ENCODE results near the gene LCLAT1.

LCLAT1 gene

GRCh38 chr2:30463535-30463934, 16.5 kb downstream of the LCLAT1 start:
- TF ChIP-seq CTCF (IDR thresholded peaks at IDR 0.05; ENCODE audit: insufficient read depth, low read length, poor library complexity, severe bottlenecking) (no peak), EZH2phosphoT487 (conservative IDR thresholded peaks at IDR 0.05; ENCODE audit: low read length) (no peak)
- H3K9me2 ChIP-seq (replicated peaks; ENCODE audit: insufficient read depth, low read length): no peaks in the 10 kb centered on the region
- H3K36me3 ChIP-seq (ENCODE audit: low read length): no peaks in the 10 kb centered on the region
- H4K20me1 ChIP-seq (ENCODE audit: low read depth, low read length): peaks cover 9% of the 10 kb centered on the region
- H3K79me2 ChIP-seq (ENCODE audit: insufficient read depth, low read length): peaks cover 10% of the 10 kb centered on the region; the same call in 1 of the 2 replicates
- H3K9me3 ChIP-seq (ENCODE audit: insufficient read depth, low read length): no peaks in the 10 kb centered on the region
- no peak overlapping the region for H3K4me2 ChIP-seq (ENCODE audit: low read depth, low read length, poor library complexity, severe bottlenecking)
- no peak overlapping the region for H2AFZ ChIP-seq (ENCODE audit: low read depth, low read length, severe bottlenecking)
- H3K9ac ChIP-seq (ENCODE audit: low read length): no peak overlapping the region
- H3K4me3 ChIP-seq (ENCODE audit: insufficient read depth, low read length, poor library complexity, severe bottlenecking): no peak overlapping the region
- no peaks in the 10 kb centered on the region for H3K27me3 ChIP-seq (ENCODE audit: low read length)
- no peaks in the 10 kb centered on the region for H3F3A ChIP-seq (ENCODE audit: insufficient read depth)
- H3K27ac ChIP-seq (ENCODE audit: low read depth, low read length): no peak overlapping the region

- Histone ChIP-seq H3K27me3 (ENCODE audit: low read length) (no peaks in the 10 kb centered on the region), H3K9me3 (ENCODE audit: insufficient read depth, low read length) (no peaks in the 10 kb centered on the region), H3K9me2 (replicated peaks; ENCODE audit: insufficient read depth, low read length) (no peaks in the 10 kb centered on the region), H3K4me3 (ENCODE audit: insufficient read depth, low read length, poor library complexity, severe bottlenecking) (no peak overlapping the region), H2AFZ (ENCODE audit: low read depth, low read length, severe bottlenecking) (no peak overlapping the region), H3F3A (ENCODE audit: insufficient read depth) (no peaks in the 10 kb centered on the region), H3K27ac (ENCODE audit: low read depth, low read length) (no peak overlapping the region), H3K4me2 (ENCODE audit: low read depth, low read length, poor library complexity, severe bottlenecking) (no peak overlapping the region), H3K36me3 (ENCODE audit: low read length) (no peaks in the 10 kb centered on the region), H3K79me2 (ENCODE audit: insufficient read depth, low read length) (0 out of 2 replicates have a peak, but pooled peaks cover 6% of the 10 kb centered on the region), H4K20me1 (ENCODE audit: low read depth, low read length) (peaks cover 7% of the 10 kb centered on the region; the same call in 1 of the 2 replicates), H3K9ac (ENCODE audit: low read length) (no peak overlapping the region)
- no peak for TF ChIP-seq EZH2phosphoT487 (conservative IDR thresholded peaks at IDR 0.05; ENCODE audit: low read length)
- TF ChIP-seq CTCF (IDR thresholded peaks at IDR 0.05; ENCODE audit: insufficient read depth, low read length, poor library complexity, severe bottlenecking): no peak
These were observed 17.6 kb downstream of the LCLAT1 start for GRCh38 chr2:30464544-30465170.

- Histone ChIP-seq H3F3A (ENCODE audit: insufficient read depth) (no peaks in the 10 kb centered on the region), H3K9me3 (ENCODE audit: insufficient read depth, low read length) (no peaks in the 10 kb centered on the region), H3K36me3 (ENCODE audit: low read length) (no peaks in the 10 kb centered on the region), H4K20me1 (ENCODE audit: low read depth, low read length) (peaks cover 7% of the 10 kb centered on the region; the same call in 1 of the 2 replicates), H3K4me3 (ENCODE audit: insufficient read depth, low read length, poor library complexity, severe bottlenecking) (no peak overlapping the region), H3K27ac (ENCODE audit: low read depth, low read length) (no peak overlapping the region), H3K27me3 (ENCODE audit: low read length) (no peaks in the 10 kb centered on the region), H3K79me2 (ENCODE audit: insufficient read depth, low read length) (peaks cover 6% of the 10 kb centered on the region; the same call in 1 of the 2 replicates), H2AFZ (ENCODE audit: low read depth, low read length, severe bottlenecking) (no peak overlapping the region), H3K4me2 (ENCODE audit: low read depth, low read length, poor library complexity, severe bottlenecking) (no peak overlapping the region), H3K9me2 (replicated peaks; ENCODE audit: insufficient read depth, low read length) (no peaks in the 10 kb centered on the region), H3K9ac (ENCODE audit: low read length) (no peak overlapping the region)
- TF ChIP-seq CTCF (IDR thresholded peaks at IDR 0.05; ENCODE audit: insufficient read depth, low read length, poor library complexity, severe bottlenecking): no peak
- TF ChIP-seq EZH2phosphoT487 (conservative IDR thresholded peaks at IDR 0.05; ENCODE audit: low read length): no peak
These were observed 18.1 kb downstream of the LCLAT1 start for GRCh38 chr2:30465171-30465545.
